Measurements from ENCODE around the gene ACTRT2. TPM values are rescaled to one million over a fixed set of nuclear protein-coding genes. Genes with fewer than 3 reads are reported as not detected.

Gene ACTRT2
- total and polyA plus RNA-seq, 7 donors, result not detected

GRCh38 chr1:3004285-3005205 is 16.7 kb upstream of the ACTRT2 start:
- H3K4me1 ChIP-seq, result no peaks in the 10 kb centered on the region
- peak; percentile 48 for DNase-seq
- no peak overlapping the region for H3K27ac ChIP-seq
- no peak for TF ChIP-seq POLR2AphosphoS5 (IDR thresholded peaks at IDR 0.05)
- TF ChIP-seq, protein P1, sequence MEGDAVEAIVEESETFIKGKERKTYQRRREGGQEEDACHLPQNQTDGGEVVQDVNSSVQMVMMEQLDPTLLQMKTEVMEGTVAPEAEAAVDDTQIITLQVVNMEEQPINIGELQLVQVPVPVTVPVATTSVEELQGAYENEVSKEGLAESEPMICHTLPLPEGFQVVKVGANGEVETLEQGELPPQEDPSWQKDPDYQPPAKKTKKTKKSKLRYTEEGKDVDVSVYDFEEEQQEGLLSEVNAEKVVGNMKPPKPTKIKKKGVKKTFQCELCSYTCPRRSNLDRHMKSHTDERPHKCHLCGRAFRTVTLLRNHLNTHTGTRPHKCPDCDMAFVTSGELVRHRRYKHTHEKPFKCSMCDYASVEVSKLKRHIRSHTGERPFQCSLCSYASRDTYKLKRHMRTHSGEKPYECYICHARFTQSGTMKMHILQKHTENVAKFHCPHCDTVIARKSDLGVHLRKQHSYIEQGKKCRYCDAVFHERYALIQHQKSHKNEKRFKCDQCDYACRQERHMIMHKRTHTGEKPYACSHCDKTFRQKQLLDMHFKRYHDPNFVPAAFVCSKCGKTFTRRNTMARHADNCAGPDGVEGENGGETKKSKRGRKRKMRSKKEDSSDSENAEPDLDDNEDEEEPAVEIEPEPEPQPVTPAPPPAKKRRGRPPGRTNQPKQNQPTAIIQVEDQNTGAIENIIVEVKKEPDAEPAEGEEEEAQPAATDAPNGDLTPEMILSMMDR (IDR thresholded peaks at IDR 0.05), result no peak
- TF ChIP-seq EP300 (IDR thresholded peaks at IDR 0.05), result no peak
- TF ChIP-seq POLR2A (IDR thresholded peaks at IDR 0.05), result no peak
- intact Hi-C loops (cut with DNase I), result no loop called here
- WGBS, 2 donors, result 71 to 84% methylated on average over 20 of the region's 20 CpGs
- peaks cover 0 to 18% (median 2%) of the 10 kb centered on the region in 4 donors for H3K9me3 ChIP-seq
- H3K36me3 ChIP-seq, result no peaks in the 10 kb centered on the region
- peaks cover 0 to 76% (median 25%) of the 10 kb centered on the region in 3 donors for H3K27me3 ChIP-seq
- no peak overlapping the region for H3K4me3 ChIP-seq

DNA sequence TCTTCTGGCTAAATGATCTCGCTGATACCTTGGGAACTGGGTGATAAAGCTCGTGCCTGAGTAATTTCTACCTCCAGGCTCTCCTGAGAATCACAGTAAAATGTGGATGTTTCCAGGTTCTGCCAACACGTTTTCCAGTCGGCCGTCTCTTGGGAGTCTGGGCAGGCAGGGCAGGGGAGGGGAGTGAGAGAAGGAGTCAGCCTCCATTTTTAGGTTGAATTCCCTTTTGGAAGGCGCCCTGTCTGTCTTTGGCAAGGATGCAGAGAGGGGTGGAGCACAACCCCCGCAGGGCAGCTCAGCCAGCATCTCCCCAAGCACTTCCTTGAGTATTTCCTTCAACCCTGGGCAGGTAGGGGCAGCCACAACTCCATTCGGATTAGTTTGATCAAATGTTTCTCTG is 15.5 kb upstream of the ACTRT2 start:
- intact Hi-C loops (cut with DNase I), result no loop called here
- Histone ChIP-seq H3K27ac (no peak overlapping the region), H3K27me3 (peaks cover 0 to 74% (median 25%) of the 10 kb centered on the region in 3 donors), H3K9me3 (peaks cover 0 to 18% (median 2%) of the 10 kb centered on the region in 4 donors), H3K36me3 (no peaks in the 10 kb centered on the region), H3K4me1 (no peaks in the 10 kb centered on the region), H3K4me3 (no peak overlapping the region)
- peak; percentile 15 for DNase-seq
- no peak for TF ChIP-seq POLR2A (IDR thresholded peaks at IDR 0.05)
- TF ChIP-seq, protein P1 (IDR thresholded peaks at IDR 0.05), result no peak
- TF ChIP-seq EP300 (IDR thresholded peaks at IDR 0.05), result no peak
- no peak for TF ChIP-seq POLR2AphosphoS5 (IDR thresholded peaks at IDR 0.05)
- WGBS, 2 donors, result 64 to 73% methylated on average over 8 of the region's 8 CpGs

DNA sequence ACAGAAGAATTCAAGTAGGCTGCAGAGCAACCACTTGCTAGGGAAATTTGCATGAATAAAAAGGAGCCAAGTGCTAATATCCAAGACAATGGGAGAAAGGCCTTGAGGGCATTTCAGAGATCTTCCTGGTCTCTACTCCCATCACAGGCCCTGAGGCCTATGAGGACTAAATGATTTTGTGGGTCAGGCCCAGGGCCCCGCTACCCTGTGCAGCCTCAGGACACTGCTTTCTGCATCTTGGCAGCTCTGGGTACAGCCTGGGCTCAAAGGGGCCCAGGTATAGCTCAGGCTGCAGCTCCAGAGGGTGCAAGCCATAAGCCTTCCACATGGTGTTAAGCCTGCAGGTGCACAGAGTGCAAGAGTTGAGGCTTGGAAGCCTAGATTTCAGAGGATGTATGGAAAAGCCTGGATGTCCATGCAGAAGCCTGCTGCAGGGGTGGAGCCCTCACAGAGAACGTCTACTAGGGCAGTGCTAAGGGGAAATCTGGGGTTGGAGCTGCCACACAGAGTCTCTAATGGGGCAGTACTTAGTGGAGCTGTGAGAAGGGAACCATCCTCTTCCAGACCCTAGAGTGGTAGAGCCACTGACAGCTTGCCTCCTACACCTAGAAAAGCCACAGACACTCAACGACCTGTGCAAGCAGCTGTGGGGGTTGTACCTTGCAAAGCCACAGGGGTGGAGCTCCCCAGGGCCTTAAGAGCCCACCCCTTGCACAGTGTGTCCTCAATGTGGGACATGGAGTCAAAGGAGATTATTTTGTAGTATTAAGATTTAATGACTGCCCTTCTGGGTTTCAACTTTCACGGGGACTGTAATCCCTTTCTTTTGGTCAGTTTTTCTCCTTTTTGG is 13.7 kb upstream of the ACTRT2 start:
- intact Hi-C loops (cut with DNase I), result no loop called here
- H3K27me3 ChIP-seq, result peaks cover 0 to 79% (median 32%) of the 10 kb centered on the region in 3 donors

GRCh38 chr1:3009021-3009420 is 12.2 kb upstream of the ACTRT2 start:
- 90 to 94% methylated on average over 6 of the region's 6 CpGs for WGBS, 2 donors
- Histone ChIP-seq H3K36me3 (no peaks in the 10 kb centered on the region), H3K27me3 (peaks cover under 1 to 79% (median 35%) of the 10 kb centered on the region in 3 donors), H3K4me1 (peaks cover 0 to 16% (median 13%) of the 10 kb centered on the region in 4 donors), H3K9me3 (peaks cover 0 to 18% (median 2%) of the 10 kb centered on the region in 4 donors), H3K4me3 (no peak overlapping the region), H3K27ac (no peak overlapping the region)
- TF ChIP-seq POLR2AphosphoS5 (IDR thresholded peaks at IDR 0.05), result no peak
- TF ChIP-seq, protein P1 (IDR thresholded peaks at IDR 0.05), result no peak
- TF ChIP-seq EP300 (IDR thresholded peaks at IDR 0.05), result no peak
- intact Hi-C loops (cut with DNase I), result no loop called here
- peak; percentile 40 for DNase-seq

More for the DNA sequence above, 13.7 kb upstream of the ACTRT2 start:
- peak; percentile 26 for DNase-seq
- H3K4me1 ChIP-seq, result peaks cover 0 to 10% (median 8%) of the 10 kb centered on the region in 4 donors
- TF ChIP-seq, protein P1 (IDR thresholded peaks at IDR 0.05), result no peak
- TF ChIP-seq POLR2AphosphoS5 (IDR thresholded peaks at IDR 0.05), result no peak
- TF ChIP-seq EP300 (IDR thresholded peaks at IDR 0.05), result no peak
- no peak for TF ChIP-seq POLR2A (IDR thresholded peaks at IDR 0.05)
- H3K27ac ChIP-seq, result no peak overlapping the region
- H3K36me3 ChIP-seq, result no peaks in the 10 kb centered on the region
- H3K9me3 ChIP-seq, result peaks cover 0 to 18% (median 2%) of the 10 kb centered on the region in 4 donors
- no peak overlapping the region for H3K4me3 ChIP-seq
- WGBS, 2 donors, result 72 to 85% methylated on average over 4 of the region's 4 CpGs

Data from sigmoid colon (tissue), 7 donors.